Smooth muscle cell (in vitro differentiated cells): ENCODE data around the gene UBTD1. TPM values are rescaled to one million over a fixed set of nuclear protein-coding genes. Genes with fewer than 3 reads are reported as not detected.
A peak's percentile ranks its signal among the peaks of the same experiment; 100 is the strongest.

ENCODE experiments used
- DNase-seq: peaks from one replicate; lab custom pipeline; 2025; ENCODE audit not compliant: unreplicated experiment; lab: John Stamatoyannopoulos, UW
- H2AFZ ChIP-seq: fragments of 200-600 bp; sonication (generic); 2 replicates; pipeline ENCODE4 v1.6.0; 2016; ENCODE audit warnings: antibody characterized with exemption, low read depth, mild to moderate bottlenecking
- H3F3A ChIP-seq: fragments of 200-600 bp; sonication (generic); 2 replicates; pipeline ENCODE4 v1.6.0; 2017; ENCODE audit warnings: antibody characterized with exemption, low read depth
- H3K27ac ChIP-seq: fragments of 200-600 bp; sonication (generic); 2 replicates; pipeline ENCODE4 v1.5.1; 2016; ENCODE audit warnings: low read depth, mild to moderate bottlenecking
- H3K27me3 ChIP-seq: fragments of 200-600 bp; sonication (generic); 2 replicates; pipeline ENCODE4 v1.6.1; 2016; ENCODE audit warnings: low read depth, mild to moderate bottlenecking
- H3K36me3 ChIP-seq: fragments of 200-600 bp; sonication (generic); 2 replicates; pipeline ENCODE4 v1.5.1; 2016; ENCODE audit warnings: low read depth
- H3K4me1 ChIP-seq: fragments of 200-600 bp; sonication (generic); 2 replicates; pipeline ENCODE4 v1.5.1; 2016; ENCODE audit warnings: low read depth
- H3K4me2 ChIP-seq: fragments of 200-600 bp; sonication (generic); 2 replicates; pipeline ENCODE4 v1.6.0; 2016; ENCODE audit warnings: mild to moderate bottlenecking
- H3K4me3 ChIP-seq: fragments of 200-600 bp; sonication (generic); 2 replicates; pipeline ENCODE4 v1.5.1; 2016; ENCODE audit warnings: mild to moderate bottlenecking
- H3K79me2 ChIP-seq: fragments of 200-600 bp; sonication (generic); 2 replicates; pipeline ENCODE4 v1.6.0; 2016; ENCODE audit warnings: low read depth, mild to moderate bottlenecking
- H3K9ac ChIP-seq: fragments of 200-600 bp; sonication (generic); 2 replicates; pipeline ENCODE4 v1.6.0; 2016; ENCODE audit warnings: low read depth
- H3K9me3 ChIP-seq: fragments of 200-600 bp; sonication (generic); replicated peaks from 2 replicates; pipeline ENCODE4 v1.5.1; 2016; ENCODE audit warnings: low read depth
- H4K20me1 ChIP-seq: fragments of 200-600 bp; sonication (generic); 2 replicates; pipeline ENCODE4 v1.6.0; 2016; ENCODE audit warnings: low read depth
- WGBS: methylation state at CpG from one replicate; pipeline ENCODE4 v1.1.7; 2016; ENCODE audit warnings: low lambda C conversion rate; 5-methylcytosine and 5-hydroxymethylcytosine counted together
- polyA plus RNA-seq: library from polyadenylated mRNA; unstranded; fragments of >200 nt; fragmentation: Nextera tagmentation; extraction: Ambion mirVana; gene quantifications from 2 replicates; pipeline ENCODE4 v1.2.1, GENCODE V29; 2016
- total RNA-seq: library from RNA; depleted of rRNA; stranded (reverse); fragments of >200 nt; gene quantifications from 2 replicates; pipeline ENCODE4 v1.2.3, GENCODE V29; 2014
- TF ChIP-seq, protein P1 (sequence below): fragments of 200-600 bp; sonication (generic); IDR thresholded peaks from 2 replicates; pipeline ENCODE4 v1.5.1; 2017; ENCODE audit warnings: borderline replicate concordance, mild to moderate bottlenecking, antibody characterized with exemption; ENCODE audit not compliant: insufficient read depth, poor library complexity, severe bottlenecking

Gene UBTD1
- total RNA-seq (26.5 and 27.1 TPM in 2 replicates), polyA plus RNA-seq (59.9 and 61.5 TPM in 2 replicates)

GRCh38 chr10:97498841-97499560 lies at the start of gene UBTD1:
Gene UBTD1, plus strand, starts transcription at chr10:97498924. Its CDS starts 280 bp downstream, at chr10:97499204.
- TF ChIP-seq, protein P1, sequence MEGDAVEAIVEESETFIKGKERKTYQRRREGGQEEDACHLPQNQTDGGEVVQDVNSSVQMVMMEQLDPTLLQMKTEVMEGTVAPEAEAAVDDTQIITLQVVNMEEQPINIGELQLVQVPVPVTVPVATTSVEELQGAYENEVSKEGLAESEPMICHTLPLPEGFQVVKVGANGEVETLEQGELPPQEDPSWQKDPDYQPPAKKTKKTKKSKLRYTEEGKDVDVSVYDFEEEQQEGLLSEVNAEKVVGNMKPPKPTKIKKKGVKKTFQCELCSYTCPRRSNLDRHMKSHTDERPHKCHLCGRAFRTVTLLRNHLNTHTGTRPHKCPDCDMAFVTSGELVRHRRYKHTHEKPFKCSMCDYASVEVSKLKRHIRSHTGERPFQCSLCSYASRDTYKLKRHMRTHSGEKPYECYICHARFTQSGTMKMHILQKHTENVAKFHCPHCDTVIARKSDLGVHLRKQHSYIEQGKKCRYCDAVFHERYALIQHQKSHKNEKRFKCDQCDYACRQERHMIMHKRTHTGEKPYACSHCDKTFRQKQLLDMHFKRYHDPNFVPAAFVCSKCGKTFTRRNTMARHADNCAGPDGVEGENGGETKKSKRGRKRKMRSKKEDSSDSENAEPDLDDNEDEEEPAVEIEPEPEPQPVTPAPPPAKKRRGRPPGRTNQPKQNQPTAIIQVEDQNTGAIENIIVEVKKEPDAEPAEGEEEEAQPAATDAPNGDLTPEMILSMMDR = peak; percentile 3
- H3K4me1 ChIP-seq = peaks cover 29% of the 10 kb centered on the region
- no peaks in the 10 kb centered on the region for H3K9me3 ChIP-seq
- H3K27ac ChIP-seq = peak within 1 kb of the TSS; percentile 87
- H3K9ac ChIP-seq = peak within 1 kb of the TSS; percentile 76
- peak within 1 kb of the TSS; percentile 88 for H3K4me2 ChIP-seq
- H3K27me3 ChIP-seq = no peaks in the 10 kb centered on the region
- peaks cover 86% of the 10 kb centered on the region for H3K79me2 ChIP-seq
- peak within 1 kb of the TSS; percentile 90 for H2AFZ ChIP-seq
- peak within 1 kb of the TSS; percentile 80 for H3K4me3 ChIP-seq
- WGBS = 1% methylated on average over 56 of the region's 66 CpGs
- H4K20me1 ChIP-seq = peaks cover 77% of the 10 kb centered on the region
- H3F3A ChIP-seq = no peaks in the 10 kb centered on the region
- no peaks in the 10 kb centered on the region for H3K36me3 ChIP-seq
- peak; percentile 83 for DNase-seq

DNA sequence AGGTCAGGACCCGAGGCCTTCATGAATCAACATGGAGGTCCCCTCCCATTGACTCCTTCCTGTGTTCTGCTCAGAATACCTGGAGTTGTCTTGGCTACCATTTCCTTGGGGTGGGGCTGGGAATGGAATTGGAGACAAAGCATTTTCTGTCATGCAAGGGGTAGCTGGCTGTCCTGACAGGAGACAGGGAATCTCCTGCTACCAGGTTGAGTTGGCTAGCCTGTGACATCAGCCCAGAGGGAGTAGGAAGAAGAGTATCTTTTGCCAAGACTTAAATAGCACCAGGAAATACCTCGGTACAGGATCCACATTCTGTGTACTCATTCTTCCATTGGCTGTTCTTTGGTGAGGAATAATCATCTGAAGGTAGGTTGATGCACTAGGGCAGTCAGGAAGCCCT lies 47.9 kb upstream of the UBTD1 start:
- Histone ChIP-seq H3K36me3 (no peaks in the 10 kb centered on the region), H4K20me1 (peaks cover 74% of the 10 kb centered on the region), H3K27ac (no peak overlapping the region), H3K9ac (no peak overlapping the region), H3K4me1 (peaks cover 14% of the 10 kb centered on the region), H3K27me3 (no peaks in the 10 kb centered on the region), H3K4me2 (no peak overlapping the region), H3K4me3 (no peak overlapping the region), H3K9me3 (no peaks in the 10 kb centered on the region), H2AFZ (no peak overlapping the region), H3K79me2 (peaks cover 56% of the 10 kb centered on the region), H3F3A (peaks cover 7% of the 10 kb centered on the region)
- DNase-seq = no peak
- TF ChIP-seq, protein P1 = no peak
- WGBS = 98% methylated on average over 2 of the region's 2 CpGs

- peaks cover 75% of the 10 kb centered on the region for H4K20me1 ChIP-seq
- no peaks in the 10 kb centered on the region for H3K27me3 ChIP-seq
- H3K9me3 ChIP-seq = no peaks in the 10 kb centered on the region
- H3F3A ChIP-seq = peaks cover 12% of the 10 kb centered on the region
- 98% methylated on average over 17 of the region's 17 CpGs for WGBS
- no peak overlapping the region for H3K9ac ChIP-seq
- H3K27ac ChIP-seq = no peak overlapping the region
- peaks cover 52% of the 10 kb centered on the region for H3K79me2 ChIP-seq
- no peak overlapping the region for H3K4me3 ChIP-seq
- H3K4me2 ChIP-seq = no peak overlapping the region
- TF ChIP-seq, protein P1 = no peak
- H2AFZ ChIP-seq = no peak overlapping the region
- no peak for DNase-seq
- H3K36me3 ChIP-seq = no peaks in the 10 kb centered on the region
- peaks cover 12% of the 10 kb centered on the region for H3K4me1 ChIP-seq
Measured at GRCh38 chr10:97451605-97452004, 47.1 kb upstream of the UBTD1 start.

GRCh38 chr10:97452352-97452751 lies 46.4 kb upstream of the UBTD1 start:
- H3K36me3 ChIP-seq = no peaks in the 10 kb centered on the region
- WGBS = 97% methylated on average over 6 of the region's 6 CpGs
- H3K79me2 ChIP-seq = peaks cover 44% of the 10 kb centered on the region

More at GRCh38 chr10:97452352-97452751, 46.4 kb upstream of the UBTD1 start:
- H3K4me3 ChIP-seq = no peak overlapping the region
- H4K20me1 ChIP-seq = peaks cover 77% of the 10 kb centered on the region
- no peak overlapping the region for H3K27ac ChIP-seq
- H3F3A ChIP-seq = peaks cover 17% of the 10 kb centered on the region
- no peaks in the 10 kb centered on the region for H3K9me3 ChIP-seq
- H3K4me2 ChIP-seq = no peak overlapping the region
- DNase-seq = no peak
- peaks cover 5% of the 10 kb centered on the region for H3K4me1 ChIP-seq
- TF ChIP-seq, protein P1 = no peak
- H2AFZ ChIP-seq = no peak overlapping the region
- no peak overlapping the region for H3K9ac ChIP-seq
- no peaks in the 10 kb centered on the region for H3K27me3 ChIP-seq
